ENCODE results near the gene ZKSCAN8. TPM values are rescaled to one million over a fixed set of nuclear protein-coding genes. Genes with fewer than 3 reads are reported as not detected.

The ZKSCAN8 gene
- total RNA-seq, 1 donor from 2014 or later, result 29.5 TPM

DNA sequence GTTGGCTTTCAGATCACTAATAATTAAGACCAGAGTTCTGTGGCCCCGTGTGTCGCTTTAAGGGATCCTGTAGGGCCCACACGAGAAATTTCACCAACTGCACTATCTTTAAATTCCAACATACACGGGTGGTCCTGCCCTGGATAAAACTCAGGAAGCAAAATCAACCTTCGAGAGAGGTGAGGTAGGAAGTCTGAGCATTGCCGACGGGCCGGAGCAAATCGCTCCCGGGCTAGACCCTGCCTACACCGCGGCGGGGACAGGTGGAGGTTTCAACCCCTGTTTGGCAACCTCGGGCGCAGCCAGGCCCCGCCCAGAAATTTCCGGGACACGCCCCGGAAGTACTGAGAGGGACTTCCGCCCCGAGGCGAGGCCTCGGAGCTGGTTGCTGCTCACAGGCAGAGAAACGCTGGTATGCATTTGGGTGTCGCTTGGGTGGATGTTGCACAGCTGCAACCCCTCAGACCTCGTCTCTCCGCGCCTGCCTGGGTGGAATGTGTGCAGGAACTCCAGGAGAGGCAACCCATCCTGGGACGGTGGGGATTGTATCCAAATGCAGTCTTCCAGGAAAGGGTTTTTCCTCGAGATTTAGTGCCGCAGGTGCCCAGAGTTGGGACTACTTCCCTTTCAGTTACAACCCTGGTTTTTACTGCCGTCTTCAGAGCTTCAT lies 19.9 kb downstream of the ZKSCAN8 start:
- TF ChIP-seq, protein P1, sequence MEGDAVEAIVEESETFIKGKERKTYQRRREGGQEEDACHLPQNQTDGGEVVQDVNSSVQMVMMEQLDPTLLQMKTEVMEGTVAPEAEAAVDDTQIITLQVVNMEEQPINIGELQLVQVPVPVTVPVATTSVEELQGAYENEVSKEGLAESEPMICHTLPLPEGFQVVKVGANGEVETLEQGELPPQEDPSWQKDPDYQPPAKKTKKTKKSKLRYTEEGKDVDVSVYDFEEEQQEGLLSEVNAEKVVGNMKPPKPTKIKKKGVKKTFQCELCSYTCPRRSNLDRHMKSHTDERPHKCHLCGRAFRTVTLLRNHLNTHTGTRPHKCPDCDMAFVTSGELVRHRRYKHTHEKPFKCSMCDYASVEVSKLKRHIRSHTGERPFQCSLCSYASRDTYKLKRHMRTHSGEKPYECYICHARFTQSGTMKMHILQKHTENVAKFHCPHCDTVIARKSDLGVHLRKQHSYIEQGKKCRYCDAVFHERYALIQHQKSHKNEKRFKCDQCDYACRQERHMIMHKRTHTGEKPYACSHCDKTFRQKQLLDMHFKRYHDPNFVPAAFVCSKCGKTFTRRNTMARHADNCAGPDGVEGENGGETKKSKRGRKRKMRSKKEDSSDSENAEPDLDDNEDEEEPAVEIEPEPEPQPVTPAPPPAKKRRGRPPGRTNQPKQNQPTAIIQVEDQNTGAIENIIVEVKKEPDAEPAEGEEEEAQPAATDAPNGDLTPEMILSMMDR (IDR thresholded peaks at IDR 0.05; ENCODE audit: unreplicated experiment), result no peak
- no peak overlapping the region for H3K27ac Mint-ChIP-seq (ENCODE audit: unreplicated experiment)

DNA sequence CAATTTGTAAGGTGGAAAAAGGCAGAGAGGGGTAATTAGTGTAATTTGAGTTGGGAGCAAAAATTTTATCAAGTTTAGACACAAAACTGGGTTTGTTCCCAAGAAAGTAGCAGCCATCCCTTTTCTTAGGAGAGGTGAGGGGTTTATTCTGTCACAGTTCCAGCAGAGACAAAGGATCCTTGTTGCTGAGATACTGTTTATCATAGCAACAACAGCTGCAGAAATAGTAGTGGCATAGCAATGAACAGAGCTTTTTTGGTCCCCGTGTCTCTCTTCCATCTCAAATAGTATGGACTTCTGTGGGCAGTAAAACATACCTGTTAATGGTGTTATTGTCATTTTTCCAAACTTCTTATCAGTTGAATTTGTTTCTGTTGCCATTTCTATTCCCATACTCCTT lies 23.9 kb downstream of the ZKSCAN8 start:
- no peak overlapping the region for H3K27ac Mint-ChIP-seq (ENCODE audit: unreplicated experiment)
- H3K27me3 Mint-ChIP-seq (ENCODE audit: unreplicated experiment), result peaks cover 2% of the 10 kb centered on the region

More for the DNA sequence above, 19.9 kb downstream of the ZKSCAN8 start:
- Mint-ChIP-seq H3K27me3 (ENCODE audit: unreplicated experiment) (peaks cover 2% of the 10 kb centered on the region), H3K4me1 (ENCODE audit: unreplicated experiment) (peaks cover 9% of the 10 kb centered on the region), H3K9me3 (ENCODE audit: unreplicated experiment) (no peaks in the 10 kb centered on the region), H3K4me3 (ENCODE audit: unreplicated experiment) (peak overlapping the region; percentile 81), H3K36me3 (ENCODE audit: low read depth, unreplicated experiment) (peaks cover 7% of the 10 kb centered on the region)
- DNase-seq (ENCODE audit: low spot score), result peak; percentile 57

DNA sequence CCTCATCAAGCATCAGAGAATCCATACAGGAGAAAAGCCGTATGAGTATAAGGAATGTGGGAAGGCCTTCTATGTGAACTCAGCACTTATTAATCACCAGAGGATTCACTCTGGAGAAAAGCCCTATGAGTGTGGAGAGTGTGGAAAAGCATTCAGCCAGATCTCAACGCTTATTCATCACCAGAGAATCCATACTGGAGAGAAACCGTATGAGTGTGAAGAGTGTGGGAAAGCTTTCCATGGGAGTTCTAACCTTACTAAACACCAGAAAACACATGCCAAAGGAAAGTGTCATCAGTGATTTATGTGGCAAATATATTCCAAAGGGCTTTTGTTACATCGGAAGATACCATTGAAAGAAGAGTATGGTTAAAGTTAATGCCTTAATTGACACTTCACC lies 25.4 kb downstream of the ZKSCAN8 start:
- Mint-ChIP-seq H3K27ac (ENCODE audit: unreplicated experiment) (no peak overlapping the region), H3K27me3 (ENCODE audit: unreplicated experiment) (peaks cover 2% of the 10 kb centered on the region), H3K4me3 (ENCODE audit: unreplicated experiment) (no peak overlapping the region), H3K36me3 (ENCODE audit: low read depth, unreplicated experiment) (no peaks in the 10 kb centered on the region), H3K9me3 (ENCODE audit: unreplicated experiment) (no peaks in the 10 kb centered on the region), H3K4me1 (ENCODE audit: unreplicated experiment) (peaks cover 12% of the 10 kb centered on the region)
- TF ChIP-seq, protein P1 (IDR thresholded peaks at IDR 0.05; ENCODE audit: unreplicated experiment), result no peak
- no peak for DNase-seq (ENCODE audit: low spot score)

More for the DNA sequence above, 23.9 kb downstream of the ZKSCAN8 start:
- Mint-ChIP-seq H3K4me3 (ENCODE audit: unreplicated experiment) (no peak overlapping the region), H3K4me1 (ENCODE audit: unreplicated experiment) (peaks cover 19% of the 10 kb centered on the region), H3K36me3 (ENCODE audit: low read depth, unreplicated experiment) (peaks cover 3% of the 10 kb centered on the region), H3K9me3 (ENCODE audit: unreplicated experiment) (no peaks in the 10 kb centered on the region)
- no peak for DNase-seq (ENCODE audit: low spot score)
- TF ChIP-seq, protein P1 (IDR thresholded peaks at IDR 0.05; ENCODE audit: unreplicated experiment), result no peak

DNA sequence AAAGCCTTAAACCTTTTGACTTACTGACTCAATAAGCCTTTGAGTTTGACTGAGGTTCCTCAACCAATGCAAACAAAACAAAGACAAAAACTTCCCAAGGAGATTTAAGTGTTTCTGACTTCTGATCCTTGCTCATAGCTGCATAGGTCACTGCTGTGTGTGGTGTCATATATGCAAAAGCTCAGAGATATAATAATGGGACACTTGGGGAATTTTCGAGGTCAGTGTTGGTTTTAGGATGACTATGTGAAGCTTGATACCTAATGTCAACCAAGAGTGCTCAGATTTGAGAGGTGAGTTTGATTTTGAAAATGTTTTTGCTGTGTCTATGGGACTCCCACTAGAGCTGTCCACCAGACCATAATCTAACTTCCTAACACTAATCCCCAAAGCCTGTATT lies 26.2 kb downstream of the ZKSCAN8 start:
- no peak for DNase-seq (ENCODE audit: low spot score)
- Mint-ChIP-seq H3K27me3 (ENCODE audit: unreplicated experiment) (peaks cover 2% of the 10 kb centered on the region), H3K9me3 (ENCODE audit: unreplicated experiment) (no peaks in the 10 kb centered on the region), H3K4me3 (ENCODE audit: unreplicated experiment) (no peak overlapping the region), H3K36me3 (ENCODE audit: low read depth, unreplicated experiment) (no peaks in the 10 kb centered on the region), H3K27ac (ENCODE audit: unreplicated experiment) (no peak overlapping the region), H3K4me1 (ENCODE audit: unreplicated experiment) (peaks cover 10% of the 10 kb centered on the region)
- TF ChIP-seq, protein P1 (IDR thresholded peaks at IDR 0.05; ENCODE audit: unreplicated experiment), result no peak

DNA sequence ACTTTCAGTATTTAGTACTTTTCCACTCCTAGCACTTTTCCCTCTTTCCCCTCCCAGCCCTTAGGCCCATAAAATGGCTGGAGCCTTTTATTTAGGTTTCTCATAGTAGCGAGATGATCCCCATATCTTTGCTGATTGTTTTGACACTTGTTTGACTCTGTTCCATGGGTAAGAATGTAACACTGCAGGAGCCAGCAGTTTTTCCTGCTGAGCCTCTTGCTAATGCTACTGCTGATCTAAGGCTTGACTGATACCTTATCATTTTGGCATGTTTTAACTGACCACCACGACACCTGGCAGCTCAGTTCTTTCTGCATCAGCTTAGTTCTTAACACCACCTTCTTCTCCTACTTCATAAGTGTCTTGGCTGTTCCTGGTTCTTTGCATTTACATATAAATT lies 29.6 kb downstream of the ZKSCAN8 start:
- no peaks in the 10 kb centered on the region for H3K27me3 Mint-ChIP-seq (ENCODE audit: unreplicated experiment)
- no peaks in the 10 kb centered on the region for H3K36me3 Mint-ChIP-seq (ENCODE audit: low read depth, unreplicated experiment)
- peaks cover 10% of the 10 kb centered on the region for H3K4me1 Mint-ChIP-seq (ENCODE audit: unreplicated experiment)
- no peak overlapping the region for H3K4me3 Mint-ChIP-seq (ENCODE audit: unreplicated experiment)
- H3K9me3 Mint-ChIP-seq (ENCODE audit: unreplicated experiment), result no peaks in the 10 kb centered on the region
- no peak for DNase-seq (ENCODE audit: low spot score)
- H3K27ac Mint-ChIP-seq (ENCODE audit: unreplicated experiment), result no peak overlapping the region
- TF ChIP-seq, protein P1 (IDR thresholded peaks at IDR 0.05; ENCODE audit: unreplicated experiment), result no peak
